Esophagus muscularis mucosa (tissue), 4 donors: ENCODE measurements around the gene LANCL3. TPM values are rescaled to one million over a fixed set of nuclear protein-coding genes. Genes with fewer than 3 reads are reported as not detected.
"Not testable (repeated sequence)": the region's sequence is repeated elsewhere in the genome, so short reads cannot be mapped to it uniquely, and the experiment has no call there.

Experiments used
- DNase-seq: peaks from one replicate; pipeline ENCODE4 v3.0.0-alpha.2; 2017; ENCODE audit errors: extremely low spot score
- H3K27ac ChIP-seq, 4 donors: fragments of 200-600 bp; sonication (generic); replicated peaks in 1 of 4; 1 replicate in 3 of 4; 2 replicates in 1 of 4; pipeline ENCODE4 v1.5.1; 2016 to 2019; ENCODE audit warnings: mild to moderate bottlenecking in 1 of 4
- H3K27me3 ChIP-seq, 4 donors: fragments of 200-600 bp; sonication (generic); one replicate each; pipeline versions ENCODE4 v1.5.1 to v1.6.0; 2016 to 2019
- H3K36me3 ChIP-seq, 4 donors: fragments of 200-600 bp; sonication (generic); one replicate each; pipeline ENCODE4 v1.5.1; 2016 to 2019
- H3K4me1 ChIP-seq, 4 donors: fragments of 200-600 bp; sonication (generic); one replicate each; pipeline ENCODE4 v1.5.1; 2016 to 2019
- H3K4me3 ChIP-seq, 4 donors: fragments of 200-600 bp; sonication (generic); 1 replicate in 2 of 4; 2 replicates in 2 of 4; pipeline ENCODE4 v1.5.1; 2016 to 2019; ENCODE audit warnings: mild to moderate bottlenecking in 4 of 4, moderate library complexity in 1 of 4
- H3K9me3 ChIP-seq, 4 donors: fragments of 200-600 bp; sonication (generic); 1 replicate in 3 of 4; 2 replicates in 1 of 4; pipeline ENCODE4 v1.5.1; 2016 to 2019
- CTCF ChIP-seq, 3 experiments: fragments of 200-600 bp in 2 of 3; fragments of 450-650 bp in 1 of 3; sonication (generic) in 2 of 3; IDR thresholded peaks; one replicate each; pipeline ENCODE4 v1.5.1; 2017 to 2019; ENCODE audit warnings: antibody characterized with exemption in 3 of 3, mild to moderate bottlenecking in 2 of 3, moderate library complexity in 1 of 3
- EP300 ChIP-seq: sonication (generic); formaldehyde crosslinking; IDR thresholded peaks from one replicate; pipeline ENCODE4 v1.6.1; 2017; ENCODE audit warnings: antibody characterized with exemption
- POLR2A ChIP-seq: fragments of 450-650 bp; IDR thresholded peaks from one replicate; pipeline ENCODE4 v1.6.1; 2017; ENCODE audit warnings: antibody characterized with exemption, moderate library complexity, mild to moderate bottlenecking, low read depth
- POLR2AphosphoS5 ChIP-seq, 2 donors: sonication (generic); formaldehyde crosslinking; IDR thresholded peaks; one replicate each; pipeline ENCODE4 v1.6.1; 2017; ENCODE audit warnings: antibody characterized with exemption in 2 of 2
- WGBS: methylation state at CpG from one replicate; pipeline ENCODE4 v1.1.5; 2018; 5-methylcytosine and 5-hydroxymethylcytosine counted together
- intact Hi-C: fragments of 100-400 bp; cut with DNase I; formaldehyde crosslinking; loops from one replicate; pipeline ENCODE4 v1.15.1; 2023
- total RNA-seq, 4 donors: library from RNA; depleted of rRNA; stranded (reverse); fragments of >200 nt; gene quantifications; one replicate each; pipeline versions ENCODE4 v1.1.0 to v1.2.1, GENCODE V29; 2016

LANCL3 gene
- total RNA-seq, result 1 to 10 TPM in 3 of 4 donors, under 1 TPM in 1; 0.83 to 1.7 (median 1.5) TPM

GRCh38 chrX:37571426-37572107, at the start of gene LANCL3:
LANCL3 (plus strand) TSS chrX:37571661; CDS start chrX:37571871, 210 bp downstream.
- intact Hi-C loops, H3K4me1 ChIP-seq, H3K27ac ChIP-seq, H3K27me3 ChIP-seq, H3K9me3 ChIP-seq, H3K36me3 ChIP-seq, DNase-seq: not testable (repeated sequence)
- H3K4me3 ChIP-seq, result peak within 1 kb of the TSS; percentile 48 to 61 (median 54)
- 47% methylated on average over 5 of the region's 68 CpGs for WGBS

GRCh38 chrX:37523673-37524072, 47.8 kb upstream of the LANCL3 start:
- H3K4me1 ChIP-seq, H3K27me3 ChIP-seq, H3K9me3 ChIP-seq, intact Hi-C loops, H3K4me3 ChIP-seq, H3K36me3 ChIP-seq, DNase-seq, H3K27ac ChIP-seq: not testable (repeated sequence)
- 80% methylated on average over 3 of the region's 3 CpGs for WGBS

- Histone ChIP-seq H3K4me1 (no peaks in the 10 kb centered on the region), H3K27ac (no peak overlapping the region), H3K36me3 (no peaks in the 10 kb centered on the region), H3K27me3 (no peaks in the 10 kb centered on the region), H3K4me3 (no peak overlapping the region), H3K9me3 (peaks cover 0 to 5% (median 0%) of the 10 kb centered on the region in 4 donors)
- no peak for DNase-seq
- no peak for TF ChIP-seq POLR2AphosphoS5 (IDR thresholded peaks at IDR 0.05)
- no peak for TF ChIP-seq EP300
- TF ChIP-seq CTCF (IDR thresholded peaks at IDR 0.05), result no peak
- TF ChIP-seq POLR2A, result no peak
- WGBS, result 93% methylated on average over 8 of the region's 11 CpGs
- intact Hi-C loops, result no loop called here
Observed at GRCh38 chrX:37541991-37542390, 29.5 kb upstream of the LANCL3 start.

GRCh38 chrX:37542791-37543190, 28.7 kb upstream of the LANCL3 start:
- no peak overlapping the region for H3K4me3 ChIP-seq
- H3K27me3 ChIP-seq, result no peaks in the 10 kb centered on the region
- no peak for TF ChIP-seq EP300
- TF ChIP-seq POLR2AphosphoS5 (IDR thresholded peaks at IDR 0.05), result no peak
- no peak for TF ChIP-seq CTCF (IDR thresholded peaks at IDR 0.05)
- TF ChIP-seq POLR2A, result no peak
- H3K36me3 ChIP-seq, result no peaks in the 10 kb centered on the region
- DNase-seq, result no peak
- WGBS, result 96% methylated on average over 7 of the region's 15 CpGs
- peaks cover 0 to 5% (median 0%) of the 10 kb centered on the region in 4 donors for H3K9me3 ChIP-seq
- no peak overlapping the region for H3K27ac ChIP-seq
- H3K4me1 ChIP-seq, result no peaks in the 10 kb centered on the region
- intact Hi-C loops, result no loop called here

- WGBS, result 93% methylated on average over 3 of the region's 23 CpGs
- no peaks in the 10 kb centered on the region for H3K36me3 ChIP-seq
- H3K27me3 ChIP-seq, result no peaks in the 10 kb centered on the region
- TF ChIP-seq EP300, result no peak
- TF ChIP-seq POLR2A, result no peak
- no peak for TF ChIP-seq CTCF (IDR thresholded peaks at IDR 0.05)
- TF ChIP-seq POLR2AphosphoS5 (IDR thresholded peaks at IDR 0.05), result no peak
- H3K4me3 ChIP-seq, result no peak overlapping the region
- DNase-seq, result no peak
- H3K4me1 ChIP-seq, result no peaks in the 10 kb centered on the region
- peaks cover 0 to 5% (median 0%) of the 10 kb centered on the region in 4 donors for H3K9me3 ChIP-seq
- intact Hi-C loops, result no loop called here
- no peak overlapping the region for H3K27ac ChIP-seq
Observed at GRCh38 chrX:37543324-37543723, 28.1 kb upstream of the LANCL3 start.

GRCh38 chrX:37544531-37544930, 26.9 kb upstream of the LANCL3 start:
- H3K4me3 ChIP-seq, H3K27ac ChIP-seq, H3K36me3 ChIP-seq, H3K4me1 ChIP-seq, DNase-seq, intact Hi-C loops, H3K27me3 ChIP-seq, H3K9me3 ChIP-seq: not testable (repeated sequence)
- 73% methylated on average over 1 of the region's 1 CpG for WGBS
